GM21515 (cell line): ENCODE data around the gene MROH2A.
"Not testable (repeated sequence)": the region's sequence is repeated elsewhere in the genome, so short reads cannot be mapped to it uniquely, and the experiment has no call there.

ENCODE experiments used
- ATAC-seq: cut with Tn5 transposase; IDR thresholded peaks from one replicate; pipeline ENCODE4 v1.9.1; 2021; ENCODE audit not compliant: unreplicated experiment

Gene MROH2A

GRCh38 chr2:233853883-233854240 lies 75.7 kb downstream of the MROH2A start:
- no peak for ATAC-seq

DNA sequence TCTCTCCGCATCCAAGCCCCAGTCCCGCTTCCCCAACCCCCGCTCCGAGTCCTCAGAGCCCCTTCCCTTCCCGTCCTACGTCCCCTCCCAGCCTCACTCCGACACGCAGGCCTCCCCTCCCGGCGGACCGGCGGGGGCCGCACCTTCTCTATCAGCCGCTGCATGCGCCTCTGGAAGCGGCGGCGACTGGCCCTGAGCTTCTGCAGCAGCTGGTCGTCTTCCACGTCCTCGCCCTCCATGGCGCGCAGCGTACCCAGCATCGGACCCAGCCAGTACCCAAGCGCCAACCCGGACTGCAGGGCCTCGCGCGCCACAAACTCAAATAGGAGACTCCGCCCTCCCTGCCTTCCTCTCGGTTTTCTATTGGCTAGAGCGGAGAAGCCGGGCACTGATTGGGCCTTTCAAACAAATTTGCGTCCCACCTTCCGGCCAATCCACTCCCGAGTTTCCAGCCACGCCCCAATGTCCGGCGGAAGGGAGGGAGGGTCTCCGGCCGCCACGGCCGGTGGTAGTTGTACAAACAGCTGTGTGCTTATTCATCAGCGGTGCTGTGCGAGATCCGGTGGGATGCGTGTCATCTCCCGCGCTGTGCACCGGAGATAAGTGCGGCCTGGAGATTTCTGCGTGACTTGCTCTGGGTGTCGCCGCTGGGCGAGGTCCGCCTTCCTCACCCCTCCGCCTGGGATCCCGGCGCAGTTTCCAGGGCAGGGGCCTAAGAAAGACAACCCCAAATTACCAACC lies 76.3 kb downstream of the MROH2A start, which contains the start of gene HJURP:
Gene HJURP, minus strand, starts transcription at position 295 of the 741 bp plus-strand sequence. Its CDS starts 35 bp downstream, at position 260.
- peak; percentile 96 for ATAC-seq

GRCh38 chr2:233855345-233855744 lies 77.2 kb downstream of the MROH2A start:
- ATAC-seq = no peak

- ATAC-seq = no peak
These were observed 78.1 kb downstream of the MROH2A start for GRCh38 chr2:233856184-233856583.

DNA sequence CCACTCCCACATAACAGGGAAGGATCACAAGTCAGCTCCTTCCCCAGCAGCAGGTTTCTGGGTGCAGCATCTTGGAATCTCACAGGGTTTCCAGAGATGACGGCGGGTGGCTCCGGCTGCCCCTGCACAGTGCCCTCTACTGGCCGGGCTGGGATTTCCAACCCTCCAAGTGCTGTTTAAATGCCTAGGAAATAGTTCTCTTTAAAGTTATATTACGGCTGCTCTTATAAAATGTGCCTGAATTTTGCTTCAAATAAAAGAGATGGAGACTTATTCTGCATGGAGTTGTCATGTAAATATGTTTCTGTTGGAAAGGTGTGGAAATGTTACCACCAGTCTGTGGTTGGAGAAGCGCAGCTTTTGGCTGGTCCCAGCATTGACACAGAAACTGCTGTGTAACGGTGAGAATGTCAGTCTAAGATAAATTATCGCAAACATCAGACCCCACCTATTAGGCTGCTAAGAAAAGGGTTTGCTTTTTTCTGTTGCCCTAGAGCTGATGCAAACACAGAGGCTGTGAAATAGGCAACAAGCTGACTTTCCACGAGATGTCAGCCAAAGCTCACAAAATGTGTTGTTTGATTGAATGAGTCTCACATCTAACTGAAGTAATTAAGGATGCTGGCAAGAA lies 79.5 kb downstream of the MROH2A start:
- ATAC-seq = no peak

- ATAC-seq = no peak
These were observed 80.2 kb downstream of the MROH2A start for GRCh38 chr2:233858331-233858730.

GRCh38 chr2:233862261-233862768 lies 84.2 kb downstream of the MROH2A start:
- no peak for ATAC-seq

GRCh38 chr2:233865838-233866237 lies 87.7 kb downstream of the MROH2A start:
- ATAC-seq = no peak

- no peak for ATAC-seq
These were observed 88.3 kb downstream of the MROH2A start for GRCh38 chr2:233866479-233866878.

DNA sequence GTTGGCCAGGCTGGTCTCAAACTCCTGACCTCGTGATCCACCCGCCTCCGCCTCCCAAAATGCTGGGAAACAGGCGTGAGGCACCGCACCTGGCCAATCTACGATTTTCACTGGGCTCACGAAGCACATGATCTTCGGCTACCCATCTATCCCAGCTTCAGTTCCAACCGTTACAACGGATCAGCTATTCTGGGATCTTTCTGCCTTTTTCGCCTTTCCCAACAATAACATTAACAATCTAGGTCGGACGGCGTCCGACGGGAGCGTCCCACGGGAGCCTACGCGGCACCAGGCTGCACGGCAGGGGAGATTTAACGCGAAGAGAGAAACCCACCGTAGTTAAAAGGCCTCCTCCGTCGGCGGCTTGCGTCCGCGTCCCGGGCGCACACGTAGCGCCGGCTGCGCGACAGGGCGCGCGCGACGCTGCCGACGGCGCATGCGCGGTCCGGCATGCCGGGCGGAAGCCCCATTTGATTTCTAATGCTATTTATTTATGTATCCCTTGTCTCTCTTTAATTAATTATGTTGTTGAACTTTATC lies 89.9 kb downstream of the MROH2A start, which contains the start of gene MSL3B:
Gene MSL3B, minus strand, starts transcription at position 394 of the 540 bp plus-strand sequence.
- ATAC-seq = no peak

- no peak for ATAC-seq
These were observed 93.3 kb downstream of the MROH2A start for GRCh38 chr2:233871432-233871831.

DNA sequence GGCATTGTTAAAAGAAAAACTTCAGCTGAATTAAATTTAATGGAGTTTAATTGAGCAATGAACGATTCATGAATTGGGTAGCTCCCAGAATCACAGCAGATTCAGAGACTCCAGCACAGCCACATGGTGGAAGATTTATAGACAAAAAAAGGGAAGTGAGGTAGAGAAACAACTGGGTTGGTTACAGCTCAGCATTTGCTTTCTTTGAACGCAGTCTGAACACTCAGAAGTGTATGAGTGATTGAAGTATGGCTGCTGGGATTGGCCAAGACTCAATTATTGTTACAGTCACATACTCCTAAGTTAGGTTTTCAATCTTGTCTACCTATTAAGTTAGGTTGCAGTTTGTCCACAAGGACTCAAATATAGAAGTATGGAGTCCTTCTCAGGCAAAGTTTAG lies 94.0 kb downstream of the MROH2A start:
- not testable (repeated sequence) for ATAC-seq

- no peak for ATAC-seq
These were observed 104.2 kb downstream of the MROH2A start for GRCh38 chr2:233882353-233882752.
